GM19023 (cell line): Measurements from ENCODE around the gene METRN.

Source experiments
- ATAC-seq: cut with Tn5 transposase; IDR thresholded peaks from one replicate; pipeline ENCODE4 v1.9.1; 2021; ENCODE audit warnings: mild to moderate bottlenecking, moderate library complexity; ENCODE audit not compliant: unreplicated experiment

METRN gene

GRCh38 chr16:677316-678190 is 37.4 kb upstream of the METRN start:
- ATAC-seq: no peak

GRCh38 chr16:678209-678857 is 36.6 kb upstream of the METRN start:
- ATAC-seq: no peak

- no peak for ATAC-seq
Measured at GRCh38 chr16:678858-679813, 35.8 kb upstream of the METRN start.

GRCh38 chr16:679814-680624 is 34.9 kb upstream of the METRN start, which contains the start of gene STUB1:
Gene STUB1 (plus strand): TSS chr16:680410. CDS start chr16:680526, 116 bp downstream.
- peak; percentile 47 for ATAC-seq

- no peak for ATAC-seq
Measured at GRCh38 chr16:680625-680945, 34.3 kb upstream of the METRN start.

DNA sequence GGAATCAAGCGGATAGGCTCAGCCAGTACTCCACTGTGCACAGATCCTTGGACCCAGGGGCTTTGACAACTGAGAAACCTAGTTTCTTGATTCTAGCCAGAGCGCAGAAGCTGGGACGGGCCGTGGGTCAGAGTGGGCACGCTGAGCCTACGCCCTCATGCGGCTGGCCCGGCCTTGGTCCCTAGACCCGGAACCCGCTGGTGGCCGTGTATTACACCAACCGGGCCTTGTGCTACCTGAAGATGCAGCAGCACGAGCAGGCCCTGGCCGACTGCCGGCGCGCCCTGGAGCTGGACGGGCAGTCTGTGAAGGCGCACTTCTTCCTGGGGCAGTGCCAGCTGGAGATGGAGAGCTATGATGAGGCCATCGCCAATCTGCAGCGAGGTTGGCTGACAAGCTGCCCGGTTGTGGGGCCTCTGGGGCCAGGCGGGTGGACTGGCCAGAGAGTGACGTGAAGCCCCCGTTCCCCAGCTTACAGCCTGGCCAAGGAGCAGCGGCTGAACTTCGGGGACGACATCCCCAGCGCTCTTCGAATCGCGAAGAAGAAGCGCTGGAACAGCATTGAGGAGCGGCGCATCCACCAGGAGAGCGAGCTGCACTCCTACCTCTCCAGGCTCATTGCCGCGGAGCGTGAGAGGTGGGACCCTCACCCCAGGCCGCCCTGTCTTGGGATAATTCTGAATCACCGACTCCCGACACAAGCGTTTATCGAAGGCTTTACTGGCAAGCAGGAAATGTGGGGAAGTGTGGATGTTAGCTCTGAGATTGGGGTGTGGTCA is 33.8 kb upstream of the METRN start:
- no peak for ATAC-seq

DNA sequence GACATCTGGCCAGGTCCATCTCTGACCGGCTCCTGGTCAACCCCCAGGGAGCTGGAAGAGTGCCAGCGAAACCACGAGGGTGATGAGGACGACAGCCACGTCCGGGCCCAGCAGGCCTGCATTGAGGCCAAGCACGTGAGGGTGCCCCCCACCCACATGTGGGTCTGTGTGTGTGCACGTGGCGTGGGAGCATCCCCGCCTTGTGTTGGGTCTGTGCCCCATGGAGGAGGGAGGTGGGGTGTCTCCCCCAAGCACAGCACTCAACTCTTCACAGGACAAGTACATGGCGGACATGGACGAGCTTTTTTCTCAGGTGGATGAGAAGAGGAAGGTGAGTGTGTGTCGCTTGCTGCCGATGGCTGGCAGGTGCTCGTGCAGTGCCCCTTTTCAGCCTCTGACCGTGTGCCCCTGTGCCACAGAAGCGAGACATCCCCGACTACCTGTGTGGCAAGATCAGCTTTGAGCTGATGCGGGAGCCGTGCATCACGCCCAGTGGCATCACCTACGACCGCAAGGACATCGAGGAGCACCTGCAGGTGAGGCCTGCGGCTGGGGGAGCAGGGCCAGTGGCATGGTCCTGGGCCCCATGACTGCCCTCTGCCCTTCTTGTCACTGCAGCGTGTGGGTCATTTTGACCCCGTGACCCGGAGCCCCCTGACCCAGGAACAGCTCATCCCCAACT is 33.0 kb upstream of the METRN start:
- ATAC-seq: no peak

GRCh38 chr16:682493-683395 is 32.2 kb upstream of the METRN start:
- ATAC-seq: no peak

DNA sequence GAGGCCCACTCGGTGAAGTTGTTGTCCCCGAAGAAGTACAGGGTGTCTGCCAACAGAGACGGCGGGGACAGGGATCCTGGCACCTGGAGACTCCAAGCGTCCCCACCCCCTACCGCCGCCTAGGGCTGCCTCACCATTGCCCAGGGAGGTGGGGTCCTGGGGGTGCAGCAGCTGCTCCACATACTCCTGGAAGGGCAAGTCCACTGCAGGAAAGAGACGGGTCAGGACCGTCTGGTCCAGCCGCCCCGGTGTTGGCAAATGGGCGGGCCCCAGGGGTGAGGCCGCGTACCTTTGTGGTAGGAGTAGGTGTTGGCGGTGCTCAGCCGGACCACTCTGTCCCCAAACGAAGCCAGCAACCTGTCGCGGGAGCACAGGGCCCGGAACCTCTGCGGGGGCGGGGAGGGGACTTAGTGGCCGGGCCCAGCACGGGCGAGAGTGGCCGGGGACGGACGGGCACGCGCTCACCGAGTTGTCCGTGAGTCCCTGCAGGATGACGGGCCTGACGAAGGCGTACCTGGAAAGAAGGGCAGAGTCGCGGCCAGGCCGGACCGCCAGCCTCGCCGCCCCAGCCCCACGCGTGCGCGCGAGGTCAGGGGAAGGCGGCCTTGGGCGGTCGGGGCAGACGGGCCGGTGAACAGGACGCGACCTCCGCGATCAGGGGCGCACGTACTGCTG is 31.4 kb upstream of the METRN start:
- no peak for ATAC-seq

DNA sequence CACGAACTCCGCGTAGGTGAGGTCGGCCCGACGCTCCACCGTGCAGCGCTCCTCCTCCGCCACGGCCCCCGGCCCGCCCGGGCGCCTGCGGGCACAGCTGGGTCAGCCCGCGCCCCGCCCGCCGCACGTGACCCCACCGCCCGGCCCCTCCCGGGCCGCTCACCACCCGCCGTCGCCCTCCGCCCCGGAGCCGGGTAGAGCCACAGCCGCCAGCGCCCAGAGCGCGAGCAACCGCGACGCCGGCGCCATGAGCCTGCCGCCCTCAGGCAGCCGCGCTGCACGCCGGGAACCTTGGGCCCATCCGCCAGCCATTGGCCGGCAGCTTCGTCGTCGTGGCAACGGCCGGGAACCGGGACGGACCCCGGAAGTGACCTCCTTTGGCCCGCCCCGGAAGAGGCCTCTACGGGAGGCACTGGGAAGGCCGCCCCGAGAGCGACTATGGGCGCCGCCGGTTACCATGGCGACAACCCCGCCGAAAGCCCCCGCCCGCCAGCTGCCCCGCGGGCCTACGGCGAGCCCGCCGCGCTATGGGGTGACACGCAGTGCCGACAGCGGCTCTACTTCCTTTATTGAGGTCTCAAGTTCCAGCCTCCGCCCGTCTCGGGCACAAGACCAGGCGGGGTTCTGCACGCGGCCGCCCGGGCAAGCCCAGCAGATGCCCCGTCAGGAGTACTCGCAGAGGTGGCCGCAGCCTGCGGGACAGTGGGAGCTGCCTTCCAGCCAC is 30.7 kb upstream of the METRN start, which contains the start of gene JMJD8:
Gene JMJD8 (minus strand): TSS at position 264 of the 724 bp plus-strand sequence. CDS start 15 bp downstream, at position 249.
- peak; percentile 65 for ATAC-seq

DNA sequence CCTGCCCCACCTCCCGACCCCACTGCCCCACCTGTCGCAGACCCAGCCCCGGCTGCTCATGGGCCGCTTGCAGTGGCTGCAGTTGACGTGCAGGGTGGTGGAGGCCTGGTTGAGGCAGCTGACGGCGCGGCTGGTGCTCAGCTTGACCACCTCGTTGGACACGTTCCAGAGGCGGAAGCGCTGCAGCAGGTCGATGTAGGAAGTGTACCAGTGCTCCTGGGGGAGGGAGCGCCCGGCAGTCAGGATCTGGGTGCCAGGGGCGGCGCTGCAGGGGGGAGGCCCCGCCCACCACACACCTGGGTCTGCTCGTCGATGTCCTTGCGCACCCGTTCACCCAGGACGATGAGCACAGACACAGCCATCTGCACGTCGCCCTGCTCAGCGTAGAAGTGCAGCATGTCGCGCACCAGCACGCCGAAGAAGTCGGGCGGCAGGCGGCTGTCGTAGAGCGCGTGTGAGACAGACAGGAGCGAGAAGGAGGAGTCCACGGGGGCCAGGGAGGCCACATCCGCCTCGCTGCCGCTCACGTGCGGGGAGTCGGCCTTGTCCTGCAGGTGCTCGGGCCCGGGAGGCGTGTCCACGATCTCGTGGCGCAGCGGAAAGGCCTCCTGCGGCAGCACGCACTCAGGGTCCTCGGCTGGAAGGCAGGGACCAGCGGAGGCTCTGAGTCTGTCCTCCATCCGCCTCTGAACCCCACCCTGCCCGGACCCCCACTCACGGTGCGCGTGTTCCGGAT is 29.8 kb upstream of the METRN start:
- ATAC-seq: no peak

GRCh38 chr16:685967-686366 is 29.0 kb upstream of the METRN start:
- ATAC-seq: no peak

GRCh38 chr16:686459-687260 is 28.3 kb upstream of the METRN start:
- no peak for ATAC-seq

GRCh38 chr16:687499-687898 is 27.4 kb upstream of the METRN start:
- no peak for ATAC-seq
